Keratinocyte (primary cell): Measurements from ENCODE around the gene C2orf81. TPM values are rescaled to one million over a fixed set of nuclear protein-coding genes. Genes with fewer than 3 reads are reported as not detected.

Experiments
- DNase-seq: peaks from one replicate; pipeline ENCODE4 v3.0.0-alpha.2; 2011; ENCODE audit warnings: low read depth, missing footprints, low spot score
- FAIRE-seq: peaks from 2 replicates; lab custom pipeline; 2011; peaks lifted over from hg19 to GRCh38; lab: Jason Lieb, UNC
- H2AFZ ChIP-seq: 2 replicates; pipeline ENCODE4 v1.6.0; 2012; ENCODE audit warnings: low read length, control low read depth, inconsistent platforms; ENCODE audit not compliant: control insufficient read depth
- H3K27ac ChIP-seq: 2 replicates; pipeline ENCODE4 v1.5.1; 2011; ENCODE audit warnings: low read length; ENCODE audit not compliant: control insufficient read depth, insufficient read depth
- H3K27me3 ChIP-seq: 3 replicates; pipeline ENCODE4 v1.6.0; 2011; ENCODE audit warnings: low read length; ENCODE audit not compliant: control insufficient read depth, insufficient read depth; ENCODE audit errors: extremely low read depth
- H3K36me3 ChIP-seq, 2 experiments: 2 replicates in 1 of 2; 3 replicates in 1 of 2; pipeline ENCODE4 v1.5.1; 2011; ENCODE audit warnings: low read length in 2 of 2, mild to moderate bottlenecking in 1 of 2; ENCODE audit not compliant: control insufficient read depth in 2 of 2, insufficient read depth in 2 of 2; ENCODE audit errors: extremely low read depth in 1 of 2
- H3K4me1 ChIP-seq: 3 replicates; pipeline ENCODE4 v1.5.1; 2011; ENCODE audit warnings: low read length; ENCODE audit not compliant: control insufficient read depth, insufficient read depth; ENCODE audit errors: extremely low read depth
- H3K4me2 ChIP-seq: 3 replicates; pipeline ENCODE4 v1.6.0; 2011; ENCODE audit warnings: low read depth, low read length; ENCODE audit not compliant: control insufficient read depth, insufficient read depth; ENCODE audit errors: extremely low read depth
- H3K4me3 ChIP-seq, 3 experiments: fragments of 200-600 bp in 1 of 3; sonication (generic) in 1 of 3; 2 replicates in 2 of 3; 3 replicates in 1 of 3; pipeline ENCODE4 v1.5.1; 2011 to 2016; ENCODE audit warnings: low read length in 3 of 3, mild to moderate bottlenecking in 3 of 3, control low read depth in 2 of 3, inconsistent platforms in 1 of 3, low read depth in 1 of 3, mixed read lengths in 1 of 3, mixed run types in 1 of 3, moderate library complexity in 1 of 3; ENCODE audit not compliant: control insufficient read depth in 2 of 3, insufficient read depth in 2 of 3; ENCODE audit errors: extremely low read depth in 1 of 3
- H3K79me2 ChIP-seq: 2 replicates; pipeline ENCODE4 v1.6.0; 2012; ENCODE audit warnings: low read length; ENCODE audit not compliant: control insufficient read depth, insufficient read depth
- H3K9ac ChIP-seq: 3 replicates; pipeline ENCODE4 v1.6.0; 2011; ENCODE audit warnings: low read length; ENCODE audit not compliant: control insufficient read depth, insufficient read depth; ENCODE audit errors: extremely low read depth
- H3K9me1 ChIP-seq: 3 replicates; pipeline ENCODE4 v1.6.0; 2011; ENCODE audit warnings: low read length; ENCODE audit not compliant: control insufficient read depth, insufficient read depth; ENCODE audit errors: extremely low read depth
- H3K9me3 ChIP-seq: 2 replicates; pipeline ENCODE4 v1.5.1; 2012; ENCODE audit warnings: low read depth, low read length; ENCODE audit not compliant: control insufficient read depth
- H4K20me1 ChIP-seq: 3 replicates; pipeline ENCODE4 v1.6.0; 2011; ENCODE audit warnings: low read length; ENCODE audit not compliant: control insufficient read depth, insufficient read depth; ENCODE audit errors: extremely low read depth
- CTCF ChIP-seq, 3 experiments: IDR thresholded peaks in 1 of 3; conservative IDR thresholded peaks in 1 of 3; optimal IDR thresholded peaks in 1 of 3; 2 replicates in 2 of 3; 3 replicates in 1 of 3; pipeline versions ENCODE3 to v1.5.1; 2011; ENCODE audit warnings: low read length in 3 of 3, mild to moderate bottlenecking in 3 of 3, moderate library complexity in 2 of 3, control low read depth in 1 of 3, inconsistent platforms in 1 of 3; ENCODE audit not compliant: insufficient read depth in 2 of 3; ENCODE audit errors: extremely low read depth in 1 of 3
- EZH2 ChIP-seq: IDR thresholded peaks from one replicate; pipeline ENCODE4 v1.6.1; 2012; ENCODE audit warnings: inconsistent platforms, mild to moderate bottlenecking, low read length, moderate library complexity
- dilution Hi-C: fragments of 300-500 bp; cut with MboI; formaldehyde crosslinking; loops from one replicate; pipeline ENCODE4 v1.7.0; 2020; ENCODE audit warnings: low sequenced_read_pairs; ENCODE audit not compliant: extremely low pct_ligation_motif_present
- polyA plus RNA-seq, 5 experiments: library from polyadenylated mRNA; depleted of rRNA in 3 of 5; stranded (reverse) in 3 of 5; stranded (forward) in 1 of 5; unstranded in 1 of 5; fragments of >200 nt; gene quantifications; 1 replicate in 1 of 5; 2 replicates in 3 of 5; 3 replicates in 1 of 5; pipeline versions ENCODE4 v1.2.1 to v1.2.3, GENCODE V29; 2011 to 2012; ENCODE audit warnings: missing spikeins in 2 of 5, low read depth in 1 of 5, low replicate concordance in 1 of 5

Gene C2orf81
- polyA plus RNA-seq, 1 donor (not counting 4 experiments of a cell fraction or from before 2014, with no cell fraction given) = 0.58 TPM

GRCh38 chr2:74381751-74382150, 39.7 kb downstream of the C2orf81 start:
- no peak overlapping the region for H3K27ac ChIP-seq
- no peaks in the 10 kb centered on the region for H3K27me3 ChIP-seq
- no peak for DNase-seq
- no peaks in the 10 kb centered on the region for H3K9me1 ChIP-seq
- dilution Hi-C loops = no loop called here
- no peak overlapping the region for H3K9ac ChIP-seq
- no peak for FAIRE-seq
- H3K36me3 ChIP-seq = peaks cover 16 to 19% of the 10 kb centered on the region in 2 experiments
- H4K20me1 ChIP-seq = peaks cover 21% of the 10 kb centered on the region
- H3K4me2 ChIP-seq = no peak overlapping the region
- peaks cover 66% of the 10 kb centered on the region for H3K79me2 ChIP-seq
- no peak for TF ChIP-seq EZH2
- no peak for TF ChIP-seq CTCF (optimal IDR thresholded peaks at IDR 0.05 in 1 of 3, IDR thresholded peaks at IDR 0.05 in 1 of 3, conservative IDR thresholded peaks at IDR 0.05 in 1 of 3; ENCODE audit: extremely low read depth in 1 of 3, insufficient read depth in 2 of 3, low read length in 3 of 3)
- H3K4me3 ChIP-seq = no peak overlapping the region
- peaks cover 17% of the 10 kb centered on the region for H3K4me1 ChIP-seq
- H3K9me3 ChIP-seq = no peaks in the 10 kb centered on the region
- H2AFZ ChIP-seq = no peak overlapping the region

- H3K36me3 ChIP-seq = peaks cover 23 to 26% of the 10 kb centered on the region in 2 experiments
- dilution Hi-C loops = no loop called here
- no peaks in the 10 kb centered on the region for H3K27me3 ChIP-seq
- peaks cover 21% of the 10 kb centered on the region for H4K20me1 ChIP-seq
- peak within 1 kb of the TSS; percentile 58 for H3K4me2 ChIP-seq
- DNase-seq (no peak), FAIRE-seq (peak; percentile 87)
- peaks cover 4% of the 10 kb centered on the region for H3K9me1 ChIP-seq
- TF ChIP-seq CTCF (optimal IDR thresholded peaks at IDR 0.05 in 1 of 3, IDR thresholded peaks at IDR 0.05 in 1 of 3, conservative IDR thresholded peaks at IDR 0.05 in 1 of 3; ENCODE audit: extremely low read depth in 1 of 3, insufficient read depth in 2 of 3, low read length in 3 of 3) = no peak
- TF ChIP-seq EZH2 = no peak
- peak within 1 kb of the TSS; percentile 44 for H3K9ac ChIP-seq
- H3K9me3 ChIP-seq = no peaks in the 10 kb centered on the region
- H2AFZ ChIP-seq = no peak within 1 kb of the TSS
- peaks cover 58% of the 10 kb centered on the region for H3K79me2 ChIP-seq
- peak within 1 kb of the TSS; percentile 44 for H3K27ac ChIP-seq
- peaks cover 17% of the 10 kb centered on the region for H3K4me1 ChIP-seq
- H3K4me3 ChIP-seq = peak within 1 kb of the TSS; percentile 16 to 38 (median 33)
Measured at GRCh38 chr2:74379851-74380789, 41.3 kb downstream of the C2orf81 start, which contains the start of gene DCTN1. Gene DCTN1, minus strand, starts transcription at chr2:74380311. Its CDS starts 274 bp downstream, at chr2:74380037.
